Activated CD4-positive, alpha-beta memory T cell treated with anti-CD3 and anti-CD28 coated beads, Interleukin-2, amount 10 ng/mL, durations not matched to agents 7 days and 5 days (primary cell): ENCODE measurements around the gene FGF22. TPM values are rescaled to one million over a fixed set of nuclear protein-coding genes. Genes with fewer than 3 reads are reported as not detected.

Experiments used
- CTCF ChIA-PET: fragments of 350-600 bp; sonication (Branson Sonifier 250); formaldehyde crosslinking; loops from one replicate; lab custom pipeline; 2021; ENCODE audit warnings: antibody characterized with exemption, inconsistent platforms; lab: Charles Lee
- POLR2A ChIA-PET: fragments of 350-600 bp; sonication (Branson Sonifier 250); formaldehyde crosslinking; loops from one replicate; lab custom pipeline; 2021; ENCODE audit warnings: antibody characterized with exemption; lab: Charles Lee
- DNase-seq: peaks from one replicate; pipeline ENCODE4 v3.0.0-alpha.2; 2020
- H3K27ac Mint-ChIP-seq: one replicate; pipeline ENCODE4 v1.8.0; 2021; ENCODE audit warnings: mild to moderate bottlenecking, mixed read lengths
- H3K27me3 Mint-ChIP-seq: one replicate; pipeline ENCODE4 v1.8.0; 2021; ENCODE audit warnings: mixed read lengths
- H3K36me3 Mint-ChIP-seq: one replicate; pipeline ENCODE4 v1.8.0; 2021; ENCODE audit warnings: low read depth, mixed read lengths
- H3K4me1 Mint-ChIP-seq: one replicate; pipeline ENCODE4 v1.8.0; 2021; ENCODE audit warnings: mixed read lengths
- H3K4me3 Mint-ChIP-seq: one replicate; pipeline ENCODE4 v1.8.0; 2021; ENCODE audit warnings: mild to moderate bottlenecking, mixed read lengths
- H3K9me3 Mint-ChIP-seq: one replicate; pipeline ENCODE4 v1.8.0; 2021; ENCODE audit warnings: mixed read lengths
- total RNA-seq, 2 experiments: library from RNA; stranded (reverse); gene quantifications; one replicate each; pipeline ENCODE4 v1.2.3, GENCODE V29; 2021

Gene FGF22
- total RNA-seq, 2 experiments from 2014 or later = not detected

DNA sequence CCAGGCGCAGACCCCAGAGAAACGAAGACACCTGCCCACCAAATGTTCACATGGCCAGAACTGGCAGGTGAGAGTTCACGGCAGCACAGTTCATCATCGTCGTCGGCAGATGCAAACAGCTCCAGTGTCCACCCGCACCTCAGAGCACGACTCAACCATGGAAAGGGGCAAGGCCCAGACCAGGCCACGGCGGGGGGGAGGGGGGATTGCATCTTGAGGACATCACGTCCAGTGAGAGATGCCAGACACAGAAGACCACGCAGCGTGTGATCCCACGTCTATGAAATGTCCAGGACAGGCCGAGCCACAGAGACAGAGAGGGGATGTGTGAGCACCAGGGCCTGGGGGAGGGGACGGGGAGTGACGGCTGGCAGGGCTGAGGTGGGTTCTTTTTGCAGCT lies 16.0 kb downstream of the FGF22 start:
- Mint-ChIP-seq H3K27ac (no peak overlapping the region), H3K9me3 (no peaks in the 10 kb centered on the region), H3K4me3 (no peak overlapping the region), H3K36me3 (peaks cover 39% of the 10 kb centered on the region), H3K4me1 (peaks cover 43% of the 10 kb centered on the region), H3K27me3 (no peaks in the 10 kb centered on the region)
- ChIA-PET POLR2A (interaction anchor here (1.1 kb wide), 1 partner anchor 15 kb away, joined by 3 read pairs; no protein-coding TSS in a partner anchor), CTCF (no interaction called here)
- no peak for DNase-seq

DNA sequence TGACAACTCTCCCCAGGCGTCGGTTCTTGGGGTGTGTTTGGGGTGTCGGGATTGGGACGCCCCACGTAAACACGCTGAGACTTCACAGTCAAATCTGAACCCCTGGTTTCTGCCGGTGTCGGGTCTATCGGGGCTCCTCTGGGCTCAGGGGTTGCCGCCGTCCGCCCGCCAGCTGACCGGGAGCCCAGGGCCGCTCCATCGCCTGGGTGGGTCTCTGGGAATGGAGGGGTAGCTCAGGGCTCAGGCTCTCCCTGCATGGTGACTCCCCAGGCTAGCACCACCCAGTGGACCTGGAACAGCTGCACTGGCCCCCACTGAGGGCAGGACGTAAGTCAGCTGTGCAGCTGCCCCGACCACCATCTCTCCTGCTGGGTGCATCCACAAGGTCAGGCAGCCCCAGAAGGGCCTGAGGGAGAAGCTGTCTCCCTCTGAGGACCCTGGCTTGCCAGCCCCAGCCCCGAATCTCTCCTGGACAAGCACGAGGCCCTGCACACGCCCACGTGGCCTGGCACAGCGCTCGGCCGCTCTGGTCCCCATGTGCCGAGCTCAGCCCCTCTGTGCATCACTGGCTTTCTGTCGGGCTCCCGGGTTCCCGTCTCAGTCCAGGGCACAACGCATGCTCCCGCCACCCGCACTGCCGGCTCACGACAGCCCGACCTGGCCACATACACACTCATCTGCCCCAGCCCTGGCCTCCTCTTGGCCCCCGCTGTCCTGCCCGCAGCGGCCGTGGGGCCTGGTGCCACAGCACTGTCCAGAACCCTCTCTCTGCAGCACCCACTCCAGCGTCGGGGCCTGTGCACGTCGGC lies 17.3 kb downstream of the FGF22 start:
- Mint-ChIP-seq H3K9me3 (no peaks in the 10 kb centered on the region), H3K4me3 (no peak overlapping the region), H3K4me1 (peaks cover 48% of the 10 kb centered on the region), H3K27me3 (no peaks in the 10 kb centered on the region), H3K36me3 (peaks cover 47% of the 10 kb centered on the region), H3K27ac (peak overlapping the region; percentile 31)
- DNase-seq = no peak
- ChIA-PET POLR2A (no interaction called here), CTCF (no interaction called here)

DNA sequence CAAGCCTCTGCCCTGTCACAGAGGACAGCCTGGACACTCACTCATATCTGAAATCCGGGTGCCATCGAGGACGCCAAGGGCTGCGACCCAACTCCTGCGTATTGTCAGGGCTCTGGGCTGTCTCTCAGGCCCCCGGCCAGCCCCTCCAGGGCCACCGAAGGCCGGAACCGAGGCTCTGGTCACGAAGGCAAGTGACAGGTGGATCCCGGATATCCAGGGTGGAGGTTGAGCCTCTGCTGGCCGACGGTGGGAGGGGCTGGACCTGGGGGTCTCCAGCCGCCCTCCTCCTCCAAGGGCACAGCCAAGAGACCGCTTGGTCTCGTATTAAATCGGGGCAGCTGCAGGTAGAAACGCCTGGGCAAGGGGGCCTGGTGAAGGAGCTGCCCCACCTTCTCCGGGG lies 17.9 kb downstream of the FGF22 start:
- ChIA-PET CTCF (no interaction called here), POLR2A (no interaction called here)
- Mint-ChIP-seq H3K27ac (no peak overlapping the region), H3K4me3 (no peak overlapping the region), H3K27me3 (no peaks in the 10 kb centered on the region), H3K4me1 (peaks cover 48% of the 10 kb centered on the region), H3K36me3 (peaks cover 48% of the 10 kb centered on the region), H3K9me3 (no peaks in the 10 kb centered on the region)
- no peak for DNase-seq

DNA sequence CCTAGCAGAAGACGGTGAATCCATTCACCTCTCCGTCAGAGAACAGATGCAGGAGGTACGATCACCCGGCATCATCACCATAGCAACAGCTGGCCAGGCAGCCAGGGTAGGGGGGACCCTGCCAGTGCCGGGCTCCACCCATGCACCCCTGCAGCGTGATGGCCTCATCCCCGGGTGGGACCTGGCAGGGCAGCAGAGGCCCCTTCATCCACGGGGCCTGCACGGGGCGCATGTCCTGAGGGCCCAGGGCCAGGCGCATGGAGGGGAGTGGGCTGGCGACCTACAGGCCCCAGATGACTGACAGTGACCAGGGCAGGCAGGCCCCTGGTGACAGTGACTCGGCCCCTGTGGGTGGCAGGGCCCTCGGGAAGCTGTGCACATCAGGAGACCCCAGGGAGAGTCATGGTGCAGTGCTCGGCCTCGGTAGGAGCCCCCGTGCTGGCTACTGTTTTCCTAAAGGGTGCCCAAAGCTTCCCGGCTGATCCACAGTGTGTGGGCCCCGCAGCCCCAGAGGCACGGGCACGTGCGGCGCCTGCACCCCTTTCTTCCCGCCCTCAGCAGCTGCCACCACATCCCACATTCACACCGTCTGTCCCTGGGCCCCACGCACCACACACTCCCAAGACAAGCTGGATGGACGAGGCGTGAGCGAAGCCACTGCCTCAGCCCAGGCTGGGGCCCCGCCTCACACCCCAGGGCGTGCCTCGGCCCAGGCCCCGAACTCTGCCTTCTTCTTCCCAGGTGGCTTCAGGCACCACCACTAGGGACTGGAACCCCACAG lies 18.6 kb downstream of the FGF22 start:
- Mint-ChIP-seq H3K27ac (no peak overlapping the region), H3K9me3 (no peaks in the 10 kb centered on the region), H3K4me3 (no peak overlapping the region), H3K4me1 (peaks cover 48% of the 10 kb centered on the region), H3K27me3 (no peaks in the 10 kb centered on the region), H3K36me3 (peaks cover 45% of the 10 kb centered on the region)
- DNase-seq = no peak
- ChIA-PET CTCF (no interaction called here), POLR2A (no interaction called here)

DNA sequence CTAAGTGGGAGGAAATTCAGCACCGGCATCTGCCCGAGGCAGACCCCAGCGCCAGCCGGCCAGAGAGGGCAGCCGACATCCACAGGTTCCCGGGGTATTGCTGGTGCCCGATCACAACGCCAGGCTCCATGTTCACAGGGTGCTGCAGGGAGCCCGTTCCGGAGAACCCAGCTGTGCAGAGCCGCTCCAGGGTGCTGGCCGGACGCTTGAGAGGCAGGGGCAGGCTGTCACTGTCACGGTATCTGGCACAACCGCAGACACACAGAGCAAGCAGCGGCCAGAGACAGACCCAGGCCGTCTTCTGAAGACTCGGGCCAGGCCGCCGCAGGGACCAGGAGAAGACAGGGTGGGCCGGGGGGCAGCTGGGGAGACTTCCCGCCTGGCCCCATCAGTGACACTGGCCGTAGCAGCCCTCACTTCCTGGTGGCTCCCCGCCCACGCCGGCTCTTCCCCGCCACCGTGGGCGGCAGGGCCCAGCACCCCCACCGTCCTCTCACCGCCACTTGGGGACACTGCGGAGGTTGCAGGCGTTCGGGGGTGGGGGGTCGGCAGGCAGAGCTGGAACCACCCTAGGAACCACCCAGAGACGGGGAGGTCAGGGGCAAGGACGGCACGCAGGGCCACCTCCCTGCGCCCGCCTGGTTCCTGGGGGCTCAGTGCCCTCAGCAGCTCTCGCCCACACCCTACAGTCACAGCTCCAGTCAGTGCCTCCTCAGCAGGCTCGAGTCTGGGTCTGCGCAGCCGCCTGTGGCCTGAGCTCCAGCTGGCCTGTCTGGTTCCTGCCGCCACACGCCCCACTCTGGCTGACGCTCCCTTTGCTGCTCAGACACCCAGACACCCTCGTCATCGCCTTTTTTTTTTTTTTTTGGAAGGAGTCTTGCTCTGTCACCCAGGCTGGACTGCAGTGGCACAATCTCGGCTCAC lies 19.5 kb downstream of the FGF22 start:
- Mint-ChIP-seq H3K36me3 (peaks cover 41% of the 10 kb centered on the region), H3K4me3 (peak overlapping the region; percentile 99), H3K27ac (peak overlapping the region; percentile 98), H3K27me3 (no peaks in the 10 kb centered on the region), H3K4me1 (peaks cover 55% of the 10 kb centered on the region), H3K9me3 (no peaks in the 10 kb centered on the region)
- CTCF ChIA-PET = no interaction called here
- peak; percentile 32 for DNase-seq
- POLR2A ChIA-PET = interaction anchor here (2.3 to 2.8 kb wide), 2 partner anchors 48 to 75 kb away, joined by 6 to 11 read pairs; no protein-coding TSS in a partner anchor

DNA sequence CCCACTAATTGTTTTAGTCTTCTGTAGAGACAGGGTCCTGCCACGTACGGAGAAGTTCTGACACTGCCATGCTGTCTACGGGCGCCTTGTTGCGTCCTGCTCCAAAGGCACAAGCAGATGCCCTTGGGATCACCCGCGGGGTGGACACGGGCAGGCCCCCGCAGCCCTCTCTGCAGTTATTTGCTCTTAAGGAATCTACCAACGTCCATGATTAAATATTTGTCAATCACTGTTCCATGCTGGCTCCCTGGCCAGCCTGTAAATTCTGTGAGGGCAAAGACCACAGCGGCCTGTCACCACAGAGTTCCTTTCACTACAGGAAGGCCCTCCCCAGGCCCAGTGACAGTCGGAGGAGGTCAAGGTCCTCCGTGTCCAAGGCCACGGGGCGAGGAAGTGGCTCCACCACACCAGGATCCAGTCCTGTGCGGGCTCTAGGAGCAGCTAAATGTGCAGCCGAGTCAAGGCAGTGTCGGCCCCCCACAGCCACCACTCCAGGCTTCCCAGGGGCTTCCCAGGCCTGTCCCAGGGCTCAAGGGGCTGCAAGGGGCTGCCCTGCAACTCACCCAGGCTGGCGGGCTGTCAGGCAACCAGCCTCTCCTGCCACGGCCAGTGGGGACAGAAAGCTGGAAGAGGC lies 21.2 kb downstream of the FGF22 start:
- DNase-seq = no peak
- Mint-ChIP-seq H3K4me3 (peak overlapping the region; percentile 99), H3K27me3 (no peaks in the 10 kb centered on the region), H3K27ac (peak overlapping the region; percentile 98), H3K4me1 (peaks cover 58% of the 10 kb centered on the region), H3K9me3 (no peaks in the 10 kb centered on the region), H3K36me3 (peaks cover 28% of the 10 kb centered on the region)
- ChIA-PET POLR2A (interaction anchor here (0.6 to 2.8 kb wide), 18 partner anchors 14 to 748 kb away, joined by 3 to 18 read pairs (median 3); partner anchors contain the start of genes BSG, CDC34, POLRMT and PTBP1), CTCF (interaction anchor here (0.9 to 1.6 kb wide), 4 partner anchors 8 to 77 kb away, joined by 3 to 5 read pairs (median 3); no protein-coding TSS in a partner anchor)

DNA sequence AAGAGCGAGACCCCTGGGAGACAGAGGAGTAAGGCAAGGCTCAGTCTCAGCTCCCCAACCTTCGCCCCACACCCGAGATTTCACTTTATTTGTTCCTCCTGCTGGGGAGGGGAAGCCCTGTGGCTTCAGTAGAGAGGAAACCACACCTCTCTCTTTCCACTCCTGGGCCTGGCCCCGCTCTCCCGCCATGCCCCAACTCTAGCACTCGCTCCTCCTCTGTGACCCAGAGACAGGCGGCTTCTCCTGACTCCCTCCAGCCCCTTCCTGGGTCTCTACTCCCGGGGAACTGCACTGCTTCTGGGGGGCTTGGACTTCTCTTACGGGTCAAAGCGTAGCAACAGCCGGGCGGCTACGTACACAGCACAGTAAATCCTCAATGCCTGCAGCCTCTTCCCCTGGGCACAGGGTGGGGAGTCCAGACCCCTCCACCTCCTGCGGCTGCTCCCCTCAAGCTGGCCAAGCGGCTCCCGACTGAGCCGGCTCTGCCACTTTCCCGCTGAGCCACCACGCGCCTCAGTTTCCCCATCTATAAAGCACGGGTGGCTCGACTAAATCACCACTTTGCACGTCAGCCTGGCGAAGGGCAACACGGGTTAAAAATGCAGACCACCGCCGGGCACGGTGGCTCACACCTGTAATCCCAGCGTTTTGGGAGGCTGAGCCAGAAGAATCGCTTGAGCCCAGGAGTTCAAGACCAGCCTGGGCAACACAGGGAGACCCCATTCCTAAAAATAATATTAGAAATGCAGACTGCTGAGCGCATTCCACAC lies 21.9 kb downstream of the FGF22 start:
- no peaks in the 10 kb centered on the region for H3K27me3 Mint-ChIP-seq
- no peaks in the 10 kb centered on the region for H3K9me3 Mint-ChIP-seq
- peaks cover 53% of the 10 kb centered on the region for H3K4me1 Mint-ChIP-seq
- DNase-seq = peak; percentile 80
- peaks cover 22% of the 10 kb centered on the region for H3K36me3 Mint-ChIP-seq
- POLR2A ChIA-PET = interaction anchor here (0.6 to 2.8 kb wide), 14 partner anchors 17 to 747 kb away, joined by 3 to 18 read pairs (median 3); partner anchors contain the start of genes BSG and POLRMT
- H3K4me3 Mint-ChIP-seq = peak overlapping the region; percentile 99
- peak overlapping the region; percentile 98 for H3K27ac Mint-ChIP-seq
- CTCF ChIA-PET = interaction anchor here (1.1 to 1.6 kb wide), 3 partner anchors 29 to 77 kb away, joined by 3 to 5 read pairs (median 3); no protein-coding TSS in a partner anchor

DNA sequence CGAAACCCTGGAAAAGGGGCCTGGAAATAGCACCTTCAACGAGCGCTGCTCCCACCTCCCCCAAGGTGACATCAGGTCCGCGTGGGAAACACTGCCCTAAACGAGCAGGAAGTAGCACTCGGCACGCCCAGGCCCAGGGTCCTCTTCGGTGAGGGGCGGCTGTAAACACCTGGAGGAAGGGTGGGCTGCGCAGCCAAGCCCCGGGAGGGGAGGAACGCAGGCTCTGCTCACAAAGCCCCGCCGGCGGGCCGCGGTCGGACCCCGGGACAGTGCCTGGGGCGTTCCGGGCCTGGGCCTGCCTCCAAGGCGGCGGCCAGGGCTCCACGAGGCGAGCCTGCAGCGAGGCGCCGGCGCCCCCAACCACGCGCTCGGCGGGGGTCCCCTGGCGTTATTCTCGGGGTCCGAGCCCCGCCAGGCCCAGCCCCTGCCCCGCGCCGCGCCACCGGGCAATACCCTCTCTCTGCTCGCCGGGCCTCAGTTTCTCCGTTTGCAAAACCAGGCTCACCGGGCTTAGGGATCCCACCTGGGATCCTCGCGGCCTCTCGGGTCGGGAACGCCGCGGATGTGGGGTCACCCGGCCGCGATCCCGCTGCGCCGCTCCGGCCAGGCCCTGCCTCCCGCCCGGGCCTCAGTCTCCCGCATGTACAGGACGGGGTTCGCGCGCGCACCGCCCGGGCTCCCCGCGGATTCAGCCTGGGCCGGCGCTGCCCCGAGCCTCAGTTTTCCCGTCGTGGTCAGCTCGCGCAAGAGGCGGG lies 22.7 kb downstream of the FGF22 start:
- Mint-ChIP-seq H3K9me3 (no peaks in the 10 kb centered on the region), H3K4me1 (peaks cover 49% of the 10 kb centered on the region), H3K36me3 (peaks cover 22% of the 10 kb centered on the region), H3K4me3 (peak overlapping the region; percentile 99), H3K27me3 (no peaks in the 10 kb centered on the region), H3K27ac (peak overlapping the region; percentile 98)
- ChIA-PET POLR2A (interaction anchor here (1.0 to 2.4 kb wide), 8 partner anchors 13 to 156 kb away, joined by 3 to 18 read pairs (median 8); partner anchors contain the start of genes FSTL3 and POLRMT), CTCF (interaction anchor here (0.9 to 1.4 kb wide), 4 partner anchors 17 to 72 kb away, joined by 3 to 8 read pairs (median 4); no protein-coding TSS in a partner anchor)
- DNase-seq = peak; percentile 80

DNA sequence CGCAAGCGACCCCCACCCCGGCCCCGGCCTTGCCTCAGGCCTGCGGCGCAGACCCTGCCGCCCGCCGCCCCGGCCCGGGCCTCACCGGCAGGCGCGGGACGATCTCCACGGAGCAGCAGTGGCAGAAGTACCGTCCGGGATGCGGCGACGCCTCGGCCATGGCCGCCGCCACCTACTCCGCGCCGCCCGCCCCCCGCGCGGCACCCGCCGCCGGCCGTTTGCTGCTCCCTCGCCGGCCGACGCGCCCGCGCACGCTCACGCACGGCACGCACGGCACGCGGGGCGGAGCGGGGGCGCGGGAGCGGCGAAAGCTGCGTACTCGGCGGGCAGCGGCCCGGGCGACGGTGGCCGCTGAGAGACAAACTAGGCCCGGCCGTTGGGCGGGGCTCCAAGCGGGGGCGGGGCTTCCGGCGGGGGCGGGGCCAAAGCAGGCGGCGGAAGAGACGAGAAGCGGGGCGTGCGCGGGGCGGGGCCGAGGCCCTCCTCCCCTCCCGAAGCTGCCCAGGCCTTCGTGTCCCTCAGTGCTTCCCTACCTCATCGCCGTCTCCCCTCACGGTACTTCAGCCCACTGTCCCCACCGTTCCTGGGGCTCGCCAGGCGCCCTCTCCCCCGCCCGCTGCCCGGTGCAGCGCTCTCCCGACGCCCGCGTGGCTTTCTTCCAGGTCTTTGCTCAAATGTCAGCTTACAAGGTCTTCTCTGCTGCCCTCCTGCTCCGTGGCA lies 23.4 kb downstream of the FGF22 start, which contains the start of gene RNF126:
TSS of gene RNF126 (minus strand) at position 253 of the 720 bp plus-strand sequence. CDS start at position 160, 93 bp downstream.
- H3K36me3 Mint-ChIP-seq = peaks cover 18% of the 10 kb centered on the region
- peaks cover 46% of the 10 kb centered on the region for H3K4me1 Mint-ChIP-seq
- DNase-seq = peak; percentile 95
- peaks cover 2% of the 10 kb centered on the region for H3K27me3 Mint-ChIP-seq
- H3K9me3 Mint-ChIP-seq = no peaks in the 10 kb centered on the region
- H3K4me3 Mint-ChIP-seq = peak within 1 kb of the TSS; percentile 99
- ChIA-PET CTCF (interaction anchor here (0.9 to 1.4 kb wide), 4 partner anchors 16 to 71 kb away, joined by 3 to 8 read pairs (median 4); no protein-coding TSS in a partner anchor), POLR2A (interaction anchor here (0.6 to 1.5 kb wide), 14 partner anchors 13 to 230 kb away, joined by 3 to 11 read pairs (median 4); partner anchors contain the start of genes BSG, FSTL3, POLRMT and PTBP1)
- H3K27ac Mint-ChIP-seq = peak within 1 kb of the TSS; percentile 98

DNA sequence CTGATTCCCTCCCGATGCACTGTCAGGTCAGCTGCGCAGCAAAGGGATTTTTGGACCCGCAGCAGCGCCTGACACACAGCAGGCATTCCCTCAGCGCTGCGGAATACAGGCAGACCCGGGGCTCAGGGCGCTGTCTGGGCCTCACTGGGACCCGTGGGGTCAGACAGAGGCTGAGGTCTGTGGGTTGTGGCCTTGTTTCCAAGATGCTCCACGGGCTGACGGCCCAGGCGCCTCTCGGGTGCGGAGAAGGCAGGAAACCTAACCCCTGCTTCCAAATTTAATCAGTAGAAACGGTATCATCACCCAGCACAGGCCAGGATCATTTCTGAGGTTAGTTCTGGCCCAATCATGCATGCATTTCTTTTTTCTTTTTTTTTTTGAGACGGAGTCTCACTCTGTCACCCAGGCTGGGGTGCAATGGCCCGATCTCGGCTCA lies 24.0 kb downstream of the FGF22 start:
- Mint-ChIP-seq H3K27me3 (peaks cover 4% of the 10 kb centered on the region), H3K27ac (peak overlapping the region; percentile 78), H3K4me1 (peaks cover 41% of the 10 kb centered on the region), H3K9me3 (no peaks in the 10 kb centered on the region), H3K36me3 (peaks cover 18% of the 10 kb centered on the region), H3K4me3 (peak overlapping the region; percentile 65)
- POLR2A ChIA-PET = interaction anchor here (0.6 to 1.5 kb wide), 14 partner anchors 12 to 230 kb away, joined by 3 to 11 read pairs (median 4); partner anchors contain the start of genes BSG, FSTL3, POLRMT and PTBP1
- no peak for DNase-seq
- CTCF ChIA-PET = interaction anchor here (1.0 to 1.4 kb wide), 3 partner anchors 17 to 71 kb away, joined by 3 to 8 read pairs (median 6); no protein-coding TSS in a partner anchor
